ENCODE data around the gene GPC5.
"Not testable (repeated sequence)": the region's sequence is repeated elsewhere in the genome, so short reads cannot be mapped to it uniquely, and the experiment has no call there.

Gene GPC5

GRCh38 chr13:91398413-91399188, at the start of gene GPC5:
TSS of gene GPC5 (plus strand) at chr13:91398621.
- peak; percentile 81 to 83 for DNase-seq (ENCODE audit: low read depth in 2 of 2)

GRCh38 chr13:91348906-91349435, 49.5 kb upstream of the GPC5 start:
- peak; percentile 93 to 95 for DNase-seq (ENCODE audit: low read depth in 2 of 2)

GRCh38 chr13:91349992-91350911, 48.2 kb upstream of the GPC5 start:
- no peak for DNase-seq (ENCODE audit: low read depth in 2 of 2)

GRCh38 chr13:91351123-91351522, 47.3 kb upstream of the GPC5 start:
- DNase-seq (ENCODE audit: low read depth in 2 of 2) = no peak

GRCh38 chr13:91351980-91352379, 46.4 kb upstream of the GPC5 start:
- no peak for DNase-seq (ENCODE audit: low read depth in 2 of 2)

GRCh38 chr13:91352891-91353290, 45.5 kb upstream of the GPC5 start:
- DNase-seq (ENCODE audit: low read depth in 2 of 2) = not testable (repeated sequence)

GRCh38 chr13:91353494-91353893, 44.9 kb upstream of the GPC5 start:
- no peak for DNase-seq (ENCODE audit: low read depth in 2 of 2)

- no peak for DNase-seq (ENCODE audit: low read depth in 2 of 2)
Observed at GRCh38 chr13:91355099-91355825, 43.2 kb upstream of the GPC5 start.

GRCh38 chr13:91355826-91356710, 42.4 kb upstream of the GPC5 start:
- no peak for DNase-seq (ENCODE audit: low read depth in 2 of 2)

GRCh38 chr13:91356919-91357612, 41.4 kb upstream of the GPC5 start:
- DNase-seq (ENCODE audit: low read depth in 2 of 2) = no peak

- no peak for DNase-seq (ENCODE audit: low read depth in 2 of 2)
Observed at GRCh38 chr13:91357613-91358386, 40.6 kb upstream of the GPC5 start.

- DNase-seq (ENCODE audit: low read depth in 2 of 2) = no peak
Observed at GRCh38 chr13:91358387-91358782, 40.0 kb upstream of the GPC5 start.

- DNase-seq (ENCODE audit: low read depth in 2 of 2) = no peak
Observed at GRCh38 chr13:91359111-91359510, 39.3 kb upstream of the GPC5 start.

GRCh38 chr13:91359631-91360030, 38.8 kb upstream of the GPC5 start:
- no peak for DNase-seq (ENCODE audit: low read depth in 2 of 2)

GRCh38 chr13:91360246-91360751, 38.1 kb upstream of the GPC5 start:
- DNase-seq (ENCODE audit: low read depth in 2 of 2) = no peak

- no peak for DNase-seq (ENCODE audit: low read depth in 2 of 2)
Observed at GRCh38 chr13:91361755-91362271, 36.6 kb upstream of the GPC5 start.

GRCh38 chr13:91362908-91363307, 35.5 kb upstream of the GPC5 start:
- DNase-seq (ENCODE audit: low read depth in 2 of 2) = no peak

- no peak for DNase-seq (ENCODE audit: low read depth in 2 of 2)
Observed at GRCh38 chr13:91368101-91368500, 30.3 kb upstream of the GPC5 start.

Measured in stimulated activated CD4-positive, alpha-beta T cell treated with anti-CD3 and anti-CD28 coated beads, Interleukin-1b, Interleukin-23, amount 100 ng/mL, for 4 hours (primary cell).